Measurements from ENCODE around the gene MAP3K2. TPM values are rescaled to one million over a fixed set of nuclear protein-coding genes. Genes with fewer than 3 reads are reported as not detected.

Gene MAP3K2
- total RNA-seq, 1 experiment from 2014 or later = 54.6 TPM

- ATAC-seq = no peak
- Histone ChIP-seq H3F3A (ENCODE audit: low read length, unreplicated experiment) (no peaks in the 10 kb centered on the region), H3K9ac (ENCODE audit: low read length) (no peak overlapping the region), H3K4me2 (ENCODE audit: low read length) (no peak overlapping the region), H3K9me3 (ENCODE audit: low read length) (no peaks in the 10 kb centered on the region), H3K79me2 (ENCODE audit: low read length) (peaks cover 84% of the 10 kb centered on the region), H3K36me3 (ENCODE audit: low read depth, low read length) (no peaks in the 10 kb centered on the region; the same call in 1 of the 2 replicates), H4K20me1 (ENCODE audit: low read length) (peaks cover 25% of the 10 kb centered on the region), H3K9me2 (replicated peaks; ENCODE audit: low read length) (no peaks in the 10 kb centered on the region), H2AFZ (ENCODE audit: low read length) (no peak overlapping the region), H3K27ac (ENCODE audit: low read length) (no peak overlapping the region), H3K4me1 (ENCODE audit: insufficient read depth, low read length) (0 out of 2 replicates have a peak, but pooled peaks cover 3% of the 10 kb centered on the region), H3K27me3 (ENCODE audit: low read length) (no peaks in the 10 kb centered on the region), H3K4me3 (ENCODE audit: low read length) (no peak overlapping the region)
- DNase-seq = no peak
- TF ChIP-seq EZH2 (IDR thresholded peaks at IDR 0.05; ENCODE audit: low read length, unreplicated experiment) (no peak), EZH2phosphoT487 (IDR thresholded peaks at IDR 0.05; ENCODE audit: borderline replicate concordance, low read length) (no peak)
- TF ChIP-seq, protein P1, sequence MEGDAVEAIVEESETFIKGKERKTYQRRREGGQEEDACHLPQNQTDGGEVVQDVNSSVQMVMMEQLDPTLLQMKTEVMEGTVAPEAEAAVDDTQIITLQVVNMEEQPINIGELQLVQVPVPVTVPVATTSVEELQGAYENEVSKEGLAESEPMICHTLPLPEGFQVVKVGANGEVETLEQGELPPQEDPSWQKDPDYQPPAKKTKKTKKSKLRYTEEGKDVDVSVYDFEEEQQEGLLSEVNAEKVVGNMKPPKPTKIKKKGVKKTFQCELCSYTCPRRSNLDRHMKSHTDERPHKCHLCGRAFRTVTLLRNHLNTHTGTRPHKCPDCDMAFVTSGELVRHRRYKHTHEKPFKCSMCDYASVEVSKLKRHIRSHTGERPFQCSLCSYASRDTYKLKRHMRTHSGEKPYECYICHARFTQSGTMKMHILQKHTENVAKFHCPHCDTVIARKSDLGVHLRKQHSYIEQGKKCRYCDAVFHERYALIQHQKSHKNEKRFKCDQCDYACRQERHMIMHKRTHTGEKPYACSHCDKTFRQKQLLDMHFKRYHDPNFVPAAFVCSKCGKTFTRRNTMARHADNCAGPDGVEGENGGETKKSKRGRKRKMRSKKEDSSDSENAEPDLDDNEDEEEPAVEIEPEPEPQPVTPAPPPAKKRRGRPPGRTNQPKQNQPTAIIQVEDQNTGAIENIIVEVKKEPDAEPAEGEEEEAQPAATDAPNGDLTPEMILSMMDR (conservative IDR thresholded peaks at IDR 0.05; ENCODE audit: low read depth, low read length) = no peak
- CTCF ChIA-PET = no interaction called here
- no TSS peak for BruUV-seq (replicated peaks)
- intact Hi-C loops (cut with micrococcal nuclease) = no loop called here
- POLR2A ChIA-PET (ENCODE audit: unreplicated experiment) = no interaction called here
These were observed 36.2 kb downstream of the MAP3K2 start for GRCh38 chr2:127351603-127352002.

DNA sequence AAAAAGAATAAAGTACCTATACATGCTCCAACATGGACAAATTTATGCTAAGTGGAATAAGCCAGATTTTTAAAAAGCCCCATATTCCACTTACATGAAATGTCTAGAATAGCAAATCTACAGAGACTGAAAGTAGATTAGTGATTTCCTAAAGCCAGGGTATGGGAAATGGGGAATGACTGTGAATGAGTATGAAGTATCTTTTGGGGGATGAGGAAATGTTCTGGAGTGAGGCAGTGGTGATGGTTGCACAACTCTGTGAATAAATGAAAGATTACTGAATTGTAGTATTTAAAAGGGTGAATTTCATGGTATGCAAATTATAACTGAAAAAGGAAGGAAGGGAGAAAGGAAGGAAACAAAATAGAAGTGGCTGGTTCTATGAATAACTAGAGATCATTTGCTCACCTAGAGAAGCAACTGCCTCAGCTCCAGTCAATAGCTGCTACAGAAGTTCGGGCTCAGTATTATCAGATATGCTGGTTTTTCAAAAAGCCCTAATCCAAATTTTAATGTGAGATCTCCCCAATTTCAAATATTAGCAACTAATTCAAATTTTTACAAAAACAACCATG, 39.3 kb downstream of the MAP3K2 start:
- H3K27me3 ChIP-seq (ENCODE audit: low read length) = no peaks in the 10 kb centered on the region
- ATAC-seq (no peak), DNase-seq (no peak)
- H2AFZ ChIP-seq (ENCODE audit: low read length) = no peak overlapping the region
- no TSS peak for BruUV-seq (replicated peaks)
- POLR2A ChIA-PET (ENCODE audit: unreplicated experiment) = no interaction called here
- H3K36me3 ChIP-seq (ENCODE audit: low read depth, low read length) = no peaks in the 10 kb centered on the region
- peaks cover 88% of the 10 kb centered on the region for H3K79me2 ChIP-seq (ENCODE audit: low read length)
- no peak overlapping the region for H3K4me2 ChIP-seq (ENCODE audit: low read length)
- H3K9me3 ChIP-seq (ENCODE audit: low read length) = no peaks in the 10 kb centered on the region
- H3F3A ChIP-seq (ENCODE audit: low read length, unreplicated experiment) = no peaks in the 10 kb centered on the region
- no peak overlapping the region for H3K4me3 ChIP-seq (ENCODE audit: low read length)
- H3K4me1 ChIP-seq (ENCODE audit: insufficient read depth, low read length) = no peaks in the 10 kb centered on the region
- H3K27ac ChIP-seq (ENCODE audit: low read length) = no peak overlapping the region
- peaks cover 4% of the 10 kb centered on the region; the same call in 1 of the 2 replicates for H4K20me1 ChIP-seq (ENCODE audit: low read length)
- intact Hi-C loops (cut with micrococcal nuclease) = no loop called here
- no peak overlapping the region for H3K9ac ChIP-seq (ENCODE audit: low read length)
- TF ChIP-seq EZH2phosphoT487 (IDR thresholded peaks at IDR 0.05; ENCODE audit: borderline replicate concordance, low read length) (no peak), EZH2 (IDR thresholded peaks at IDR 0.05; ENCODE audit: low read length, unreplicated experiment) (no peak)
- TF ChIP-seq, protein P1 (conservative IDR thresholded peaks at IDR 0.05; ENCODE audit: low read depth, low read length) = no peak
- H3K9me2 ChIP-seq (replicated peaks; ENCODE audit: low read length) = no peaks in the 10 kb centered on the region
- CTCF ChIA-PET = no interaction called here

- BruUV-seq (replicated peaks) = no TSS peak
- H3K79me2 ChIP-seq (ENCODE audit: low read length) = peaks cover 88% of the 10 kb centered on the region
- CTCF ChIA-PET = no interaction called here
These were observed 39.9 kb downstream of the MAP3K2 start for GRCh38 chr2:127347734-127348392.

More at GRCh38 chr2:127347734-127348392, 39.9 kb downstream of the MAP3K2 start:
- H3K27me3 ChIP-seq (ENCODE audit: low read length) = no peaks in the 10 kb centered on the region
- no peaks in the 10 kb centered on the region for H3K9me2 ChIP-seq (replicated peaks; ENCODE audit: low read length)
- no peaks in the 10 kb centered on the region for H3F3A ChIP-seq (ENCODE audit: low read length, unreplicated experiment)
- H2AFZ ChIP-seq (ENCODE audit: low read length) = no peak overlapping the region
- peaks cover 4% of the 10 kb centered on the region; the same call in 1 of the 2 replicates for H4K20me1 ChIP-seq (ENCODE audit: low read length)
- no peak overlapping the region for H3K4me2 ChIP-seq (ENCODE audit: low read length)
- H3K27ac ChIP-seq (ENCODE audit: low read length) = no peak overlapping the region
- H3K36me3 ChIP-seq (ENCODE audit: low read depth, low read length) = no peaks in the 10 kb centered on the region
- intact Hi-C loops (cut with micrococcal nuclease) = no loop called here
- H3K9me3 ChIP-seq (ENCODE audit: low read length) = no peaks in the 10 kb centered on the region
- no peaks in the 10 kb centered on the region for H3K4me1 ChIP-seq (ENCODE audit: insufficient read depth, low read length)
- no peak overlapping the region for H3K9ac ChIP-seq (ENCODE audit: low read length)
- TF ChIP-seq EZH2phosphoT487 (IDR thresholded peaks at IDR 0.05; ENCODE audit: borderline replicate concordance, low read length) (no peak), EZH2 (IDR thresholded peaks at IDR 0.05; ENCODE audit: low read length, unreplicated experiment) (no peak)
- TF ChIP-seq, protein P1 (conservative IDR thresholded peaks at IDR 0.05; ENCODE audit: low read depth, low read length) = no peak
- ATAC-seq (no peak), DNase-seq (no peak)
- POLR2A ChIA-PET (ENCODE audit: unreplicated experiment) = interaction anchor here (0.7 kb wide), 1 partner anchor 179 kb away, joined by 4 read pairs; no protein-coding TSS in a partner anchor
- no peak overlapping the region for H3K4me3 ChIP-seq (ENCODE audit: low read length)

All from PC-3 (cell line).